B cell (primary cell): ENCODE results near the gene PLA2R1. TPM values are rescaled to one million over a fixed set of nuclear protein-coding genes. Genes with fewer than 3 reads are reported as not detected.
A peak's percentile ranks its signal among the peaks of the same experiment; 100 is the strongest.

ENCODE experiments used
- ATAC-seq: fragments of 200-7000 bp; cut with Tn5 transposase; one replicate; pipeline ENCODE4 v1.10.0; 2021; ENCODE audit warnings: low read depth, mild to moderate bottlenecking, moderate number of reproducible peaks, moderate library complexity
- CTCF ChIA-PET: fragments of 350-600 bp; sonication (Branson Sonifier 250); formaldehyde crosslinking; loops from one replicate; lab custom pipeline; 2021; ENCODE audit warnings: antibody characterized with exemption, inconsistent platforms; lab: Charles Lee
- POLR2A ChIA-PET: fragments of 350-600 bp; sonication (Branson Sonifier 250); formaldehyde crosslinking; loops from one replicate; lab custom pipeline; 2021; ENCODE audit warnings: antibody characterized with exemption; lab: Charles Lee
- DNase-seq: peaks from one replicate; pipeline ENCODE4 v3.0.0; 2013
- H2AFZ ChIP-seq: 2 replicates; pipeline ENCODE4 v1.6.1; 2012; ENCODE audit warnings: mild to moderate bottlenecking, low read depth, low read length; ENCODE audit not compliant: insufficient read depth, poor library complexity, severe bottlenecking
- H3K27ac ChIP-seq, 2 donors: 1 replicate in 1 of 2; 2 replicates in 1 of 2; pipeline ENCODE4 v1.5.1; 2012 to 2013; ENCODE audit warnings: low read length in 2 of 2, mild to moderate bottlenecking in 2 of 2, moderate library complexity in 1 of 2
- H3K27me3 ChIP-seq, 4 experiments: fragments of 200-600 bp in 1 of 4; sonication (generic) in 1 of 4; replicated peaks in 1 of 4; 1 replicate in 2 of 4; 2 replicates in 2 of 4; pipeline versions ENCODE4 v1.6.1 to v1.7.0; 2013 to 2016; ENCODE audit warnings: low read length in 3 of 4, mild to moderate bottlenecking in 2 of 4, mixed read lengths in 1 of 4, moderate library complexity in 1 of 4; ENCODE audit not compliant: insufficient read depth in 4 of 4, control insufficient read depth in 3 of 4; ENCODE audit errors: control extremely low read depth in 1 of 4
- H3K36me3 ChIP-seq, 2 experiments: replicated peaks in 1 of 2; 1 replicate in 1 of 2; 2 replicates in 1 of 2; pipeline versions ENCODE4 v1.6.1 to v1.7.1; 2013; ENCODE audit warnings: low read length in 1 of 2; ENCODE audit not compliant: insufficient read depth in 2 of 2, control insufficient read depth in 1 of 2; ENCODE audit errors: control extremely low read depth in 1 of 2, extremely low read depth in 1 of 2
- H3K4me1 ChIP-seq, 2 donors: fragments of 200-600 bp in 1 of 2; sonication (generic) in 1 of 2; 1 replicate in 1 of 2; 2 replicates in 1 of 2; pipeline versions ENCODE4 v1.5.1 to v1.6.1; 2013 to 2017; ENCODE audit warnings: low read length in 2 of 2; ENCODE audit not compliant: control insufficient read depth in 2 of 2, insufficient read depth in 2 of 2
- H3K4me2 ChIP-seq: replicated peaks from 2 replicates; pipeline ENCODE3; 2012; ENCODE audit warnings: mild to moderate bottlenecking, low read depth, low read length; ENCODE audit not compliant: poor library complexity, severe bottlenecking
- H3K4me3 ChIP-seq, 5 experiments: fragments of 200-600 bp in 1 of 5; sonication (generic) in 1 of 5; 1 replicate in 3 of 5; 2 replicates in 2 of 5; pipeline versions ENCODE4 v1.5.1 to v1.7.0; 2011 to 2016; ENCODE audit warnings: low read length in 4 of 5, mild to moderate bottlenecking in 4 of 5, low read depth in 2 of 5, control low read depth in 1 of 5, moderate library complexity in 1 of 5; ENCODE audit not compliant: insufficient read depth in 1 of 5; ENCODE audit errors: control extremely low read depth in 1 of 5, extremely low read depth in 1 of 5
- H3K79me2 ChIP-seq: fragments of 200-600 bp; sonication (generic); one replicate; pipeline ENCODE4 v1.6.0; 2016; ENCODE audit warnings: low read length; ENCODE audit not compliant: control insufficient read depth, insufficient read depth
- H3K9ac ChIP-seq: fragments of 200-600 bp; sonication (generic); 2 replicates; pipeline ENCODE4 v1.6.1; 2017; ENCODE audit warnings: mild to moderate bottlenecking, low read length, moderate library complexity
- H3K9me3 ChIP-seq, 3 donors: one replicate each; pipeline versions ENCODE4 v1.6.1 to v1.7.1; 2013; ENCODE audit warnings: low read length in 2 of 3; ENCODE audit not compliant: control insufficient read depth in 2 of 3, insufficient read depth in 1 of 3; ENCODE audit errors: control extremely low read depth in 1 of 3
- H4K20me1 ChIP-seq: 2 replicates; pipeline ENCODE4 v1.6.0; 2012; ENCODE audit warnings: mild to moderate bottlenecking, low read length; ENCODE audit not compliant: insufficient read depth, control insufficient read depth, poor library complexity, severe bottlenecking
- H3K27ac Mint-ChIP-seq: one replicate; pipeline ENCODE4 v1.8.0; 2021; ENCODE audit warnings: mixed read lengths
- H3K27me3 Mint-ChIP-seq: one replicate; pipeline ENCODE4 v1.8.0; 2021; ENCODE audit warnings: mixed read lengths
- H3K4me1 Mint-ChIP-seq: one replicate; pipeline ENCODE4 v1.8.0; 2021; ENCODE audit warnings: mixed read lengths
- H3K4me3 Mint-ChIP-seq: one replicate; pipeline ENCODE4 v1.8.0; 2021; ENCODE audit warnings: mixed read lengths
- H3K9me3 Mint-ChIP-seq: one replicate; pipeline ENCODE4 v1.8.0; 2022; ENCODE audit warnings: mixed read lengths; ENCODE audit not compliant: insufficient read depth
- EZH2 ChIP-seq: IDR thresholded peaks from 2 replicates; pipeline ENCODE4 v1.6.1; 2012; ENCODE audit warnings: borderline replicate concordance, low read depth, mild to moderate bottlenecking, moderate library complexity, low read length; ENCODE audit not compliant: insufficient read depth, poor library complexity, severe bottlenecking
- WGBS: methylation state at CpG from one replicate; pipeline ENCODE4 v1.1.5; 2013; ENCODE audit warnings: missing lambda C conversion rate; ENCODE audit not compliant: insufficient coverage; 5-methylcytosine and 5-hydroxymethylcytosine counted together
- intact Hi-C: fragments of 100-400 bp; cut with micrococcal nuclease; formaldehyde crosslinking; loops from one replicate; pipeline ENCODE4 v1.10.0; 2022
- polyA plus RNA-seq: library from polyadenylated mRNA; depleted of rRNA; stranded (reverse); fragments of >200 nt; gene quantifications from 2 replicates; pipeline ENCODE4 v1.2.3, GENCODE V29; 2012
- total RNA-seq, 2 donors: library from RNA; stranded (reverse); fragments of 120-200 nt in 1 of 2; gene quantifications; 1 replicate in 1 of 2; 2 replicates in 1 of 2; pipeline versions ENCODE4 v1.2.3 to v1.2.4, GENCODE V29; 2013 to 2022
- TF ChIP-seq, protein P1 (sequence below): fragments of 200-600 bp; IDR thresholded peaks from one replicate; pipeline ENCODE4 v1.8.0; 2022; ENCODE audit warnings: antibody characterized with exemption, mild to moderate bottlenecking

Gene PLA2R1
- total and polyA plus RNA-seq, 2 donors (not counting 1 experiment from before 2014, with no cell fraction given) = not detected

DNA sequence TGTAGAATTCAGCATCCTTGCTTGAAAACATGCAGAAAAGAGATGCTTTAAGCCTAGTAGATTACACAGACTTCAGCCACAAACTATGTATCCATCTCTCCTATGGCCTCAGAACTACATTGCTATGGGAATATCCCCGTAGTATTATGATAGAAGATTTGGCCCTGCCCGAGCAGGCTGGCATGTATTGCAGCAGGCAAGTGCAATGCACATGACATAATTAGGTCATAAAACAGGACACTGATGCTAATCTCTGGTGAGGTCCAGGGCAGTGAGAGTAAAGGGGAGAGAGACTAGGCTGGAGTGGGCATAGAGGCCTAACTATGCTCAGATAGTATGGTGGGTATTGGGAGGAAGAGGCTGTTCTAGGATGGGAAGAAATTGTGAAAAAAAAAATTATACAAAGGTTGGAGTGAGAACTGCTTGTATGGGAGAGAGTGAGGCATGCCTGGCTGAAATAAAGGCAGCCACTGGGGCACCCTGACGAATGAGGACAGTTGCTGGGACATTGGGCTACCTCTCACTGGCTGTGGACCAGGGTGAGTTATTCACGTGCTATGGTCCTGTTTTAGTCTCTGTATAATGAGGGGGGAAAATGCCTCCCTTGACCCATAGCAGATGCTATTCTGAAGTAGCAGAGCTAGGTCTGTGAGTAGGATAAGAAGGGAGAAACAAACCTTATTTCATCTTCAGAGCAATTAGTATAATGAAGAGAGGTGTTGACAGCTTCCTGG, 1.6 kb upstream of the PLA2R1 start:
- POLR2A ChIA-PET = no interaction called here
- TF ChIP-seq, protein P1, sequence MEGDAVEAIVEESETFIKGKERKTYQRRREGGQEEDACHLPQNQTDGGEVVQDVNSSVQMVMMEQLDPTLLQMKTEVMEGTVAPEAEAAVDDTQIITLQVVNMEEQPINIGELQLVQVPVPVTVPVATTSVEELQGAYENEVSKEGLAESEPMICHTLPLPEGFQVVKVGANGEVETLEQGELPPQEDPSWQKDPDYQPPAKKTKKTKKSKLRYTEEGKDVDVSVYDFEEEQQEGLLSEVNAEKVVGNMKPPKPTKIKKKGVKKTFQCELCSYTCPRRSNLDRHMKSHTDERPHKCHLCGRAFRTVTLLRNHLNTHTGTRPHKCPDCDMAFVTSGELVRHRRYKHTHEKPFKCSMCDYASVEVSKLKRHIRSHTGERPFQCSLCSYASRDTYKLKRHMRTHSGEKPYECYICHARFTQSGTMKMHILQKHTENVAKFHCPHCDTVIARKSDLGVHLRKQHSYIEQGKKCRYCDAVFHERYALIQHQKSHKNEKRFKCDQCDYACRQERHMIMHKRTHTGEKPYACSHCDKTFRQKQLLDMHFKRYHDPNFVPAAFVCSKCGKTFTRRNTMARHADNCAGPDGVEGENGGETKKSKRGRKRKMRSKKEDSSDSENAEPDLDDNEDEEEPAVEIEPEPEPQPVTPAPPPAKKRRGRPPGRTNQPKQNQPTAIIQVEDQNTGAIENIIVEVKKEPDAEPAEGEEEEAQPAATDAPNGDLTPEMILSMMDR = no peak
- TF ChIP-seq EZH2 = no peak
- Mint-ChIP-seq H3K27ac (no peak overlapping the region), H3K9me3 (peaks cover 2% of the 10 kb centered on the region), H3K4me1 (peaks cover 7% of the 10 kb centered on the region), H3K27me3 (peaks cover 49% of the 10 kb centered on the region), H3K4me3 (no peak overlapping the region)
- no peak overlapping the region for H3K4me2 ChIP-seq
- H3K36me3 ChIP-seq = no peaks in the 10 kb centered on the region
- peaks cover 0 to 28% (median 21%) of the 10 kb centered on the region in 4 experiments for H3K27me3 ChIP-seq
- no peak overlapping the region for H2AFZ ChIP-seq
- H3K4me3 ChIP-seq = no peak overlapping the region
- 93% methylated on average over 3 of the region's 4 CpGs for WGBS
- DNase-seq (no peak), ATAC-seq (no peak)
- H3K9me3 ChIP-seq = peaks cover 0 to 11% (median 0%) of the 10 kb centered on the region in 3 donors
- CTCF ChIA-PET = no interaction called here
- no peak overlapping the region for H3K9ac ChIP-seq
- no peaks in the 10 kb centered on the region for H3K79me2 ChIP-seq
- H4K20me1 ChIP-seq = no peaks in the 10 kb centered on the region
- H3K27ac ChIP-seq = no peak overlapping the region
- intact Hi-C loops = no loop called here
- peaks cover 10 to 12% of the 10 kb centered on the region in 2 donors for H3K4me1 ChIP-seq

DNA sequence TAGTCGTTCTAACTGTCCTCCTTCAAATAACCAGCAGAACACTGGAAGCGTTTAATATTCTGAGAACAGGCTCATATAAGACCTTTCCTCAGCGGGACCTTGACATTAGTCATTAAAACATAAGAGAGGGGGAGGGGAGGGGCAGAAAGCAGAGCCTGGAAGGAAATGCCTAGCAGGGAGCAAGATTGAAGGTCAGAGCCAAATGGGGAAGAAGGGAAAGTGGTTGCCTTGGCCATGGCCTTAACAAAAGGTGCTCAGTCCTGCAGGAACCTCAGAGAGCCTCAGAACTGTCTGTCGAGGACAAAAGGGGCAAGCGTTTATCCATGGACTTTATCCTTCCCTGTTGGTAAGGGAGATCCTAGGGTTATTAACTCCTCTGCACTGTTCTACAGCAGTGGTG, 856 bp upstream of the PLA2R1 start:
- 74% methylated on average over 2 of the region's 5 CpGs for WGBS
- Histone ChIP-seq H2AFZ (no peak overlapping the region), H3K27ac (no peak overlapping the region), H3K4me3 (no peak overlapping the region), H3K9ac (no peak overlapping the region), H3K79me2 (no peaks in the 10 kb centered on the region), H3K4me2 (no peak overlapping the region), H4K20me1 (no peaks in the 10 kb centered on the region), H3K27me3 (peaks cover 0 to 28% (median 21%) of the 10 kb centered on the region in 4 experiments), H3K9me3 (peaks cover 0 to 11% (median 0%) of the 10 kb centered on the region in 3 donors), H3K4me1 (peaks cover 10 to 12% of the 10 kb centered on the region in 2 donors), H3K36me3 (no peaks in the 10 kb centered on the region)
- Mint-ChIP-seq H3K27me3 (peaks cover 54% of the 10 kb centered on the region), H3K4me1 (peaks cover 7% of the 10 kb centered on the region), H3K27ac (no peak overlapping the region), H3K4me3 (peak overlapping the region; percentile 1), H3K9me3 (no peaks in the 10 kb centered on the region)
- ATAC-seq (no peak), DNase-seq (no peak)
- ChIA-PET POLR2A (no interaction called here), CTCF (no interaction called here)
- intact Hi-C loops = no loop called here
- TF ChIP-seq EZH2 = no peak
